Head of caudate nucleus (tissue), 42 donors: ENCODE data around the gene EPGN.

ENCODE experiments used
- DNase-seq, 42 donors: peaks; one replicate each; pipeline versions ENCODE4 v3.0.0 to v3.0.0-alpha.2; 2020 to 2021; ENCODE audit warnings: mixed read lengths in 7 of 42
- intact Hi-C: fragments of 100-400 bp; cut with DNase I; formaldehyde crosslinking; loops from one replicate; pipeline ENCODE4 v1.15.0; 2022

Gene EPGN

DNA sequence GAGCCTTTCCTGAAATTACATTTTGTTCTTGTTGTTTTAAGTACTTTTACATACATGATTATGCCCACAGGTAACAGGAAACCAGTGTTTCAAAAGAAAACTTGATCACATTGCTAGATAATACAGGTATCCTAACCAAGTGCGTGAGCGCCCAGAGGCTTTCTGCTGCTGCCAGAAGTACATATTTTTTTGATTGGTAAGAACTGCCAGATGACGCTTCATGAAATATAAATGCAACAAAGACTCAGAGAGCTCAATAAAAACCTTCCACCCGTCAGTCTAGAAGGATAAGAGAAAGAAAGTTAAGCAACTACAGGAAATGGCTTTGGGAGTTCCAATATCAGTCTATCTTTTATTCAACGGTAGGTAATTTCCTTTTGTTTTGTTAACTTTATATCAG lies at the start of gene EPGN:
Gene EPGN, plus strand, starts transcription at position 256 of the 400 bp plus-strand sequence. Its CDS starts 64 bp downstream, at position 320.
- no peak for DNase-seq
- intact Hi-C loops: no loop called here

DNA sequence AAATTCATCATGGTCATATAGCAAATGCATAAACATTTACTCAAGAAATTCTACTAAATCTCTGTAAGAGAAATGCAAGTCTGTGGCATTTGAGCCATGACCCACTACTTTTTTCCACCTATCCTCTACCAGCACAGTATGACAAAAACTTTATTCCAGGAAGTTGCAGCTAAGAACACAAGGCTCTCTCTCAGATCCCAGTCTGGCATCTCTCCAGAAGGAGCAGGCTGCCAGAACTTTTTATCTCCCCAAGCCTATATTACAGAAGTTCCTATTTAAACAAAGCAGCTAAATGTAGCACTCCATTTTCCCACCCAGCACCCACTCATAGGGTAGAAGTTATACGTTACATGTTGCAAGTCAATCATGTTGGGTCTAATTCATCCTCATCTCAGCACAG lies 49.3 kb upstream of the EPGN start:
- intact Hi-C loops: no loop called here
- peak in 1 of 42 donors; percentile 3 for DNase-seq

GRCh38 chr4:74260036-74260435 lies 48.2 kb upstream of the EPGN start:
- intact Hi-C loops: no loop called here
- no peak for DNase-seq

DNA sequence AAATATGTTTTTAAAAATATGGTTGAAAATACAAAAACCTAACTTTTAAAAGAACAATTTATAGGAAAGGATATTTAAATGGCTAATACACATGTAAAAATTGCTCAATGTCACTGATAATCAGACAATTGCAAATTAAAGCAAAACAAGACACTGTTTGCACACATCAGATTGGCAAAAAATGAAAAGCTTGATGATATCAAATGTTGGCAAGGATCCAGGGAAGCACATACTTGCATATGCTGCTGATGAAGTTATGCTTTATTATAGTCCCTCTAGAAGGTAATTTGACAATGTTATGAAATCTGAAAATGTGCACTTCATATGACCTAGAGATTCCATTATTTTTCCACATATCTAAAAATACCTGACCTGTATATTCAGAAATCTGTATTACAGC lies 45.7 kb upstream of the EPGN start:
- intact Hi-C loops: no loop called here
- DNase-seq: no peak

GRCh38 chr4:74263551-74263950 lies 44.7 kb upstream of the EPGN start:
- DNase-seq: no peak
- intact Hi-C loops: no loop called here

GRCh38 chr4:74266081-74266480 lies 42.2 kb upstream of the EPGN start:
- intact Hi-C loops: no loop called here
- no peak for DNase-seq

GRCh38 chr4:74267998-74268606 lies 40.2 kb upstream of the EPGN start:
- no peak for DNase-seq
- intact Hi-C loops: no loop called here

GRCh38 chr4:74268643-74269042 lies 39.6 kb upstream of the EPGN start:
- no peak for DNase-seq
- intact Hi-C loops: no loop called here

GRCh38 chr4:74278490-74278889 lies 29.8 kb upstream of the EPGN start:
- DNase-seq: no peak
- intact Hi-C loops: no loop called here

DNA sequence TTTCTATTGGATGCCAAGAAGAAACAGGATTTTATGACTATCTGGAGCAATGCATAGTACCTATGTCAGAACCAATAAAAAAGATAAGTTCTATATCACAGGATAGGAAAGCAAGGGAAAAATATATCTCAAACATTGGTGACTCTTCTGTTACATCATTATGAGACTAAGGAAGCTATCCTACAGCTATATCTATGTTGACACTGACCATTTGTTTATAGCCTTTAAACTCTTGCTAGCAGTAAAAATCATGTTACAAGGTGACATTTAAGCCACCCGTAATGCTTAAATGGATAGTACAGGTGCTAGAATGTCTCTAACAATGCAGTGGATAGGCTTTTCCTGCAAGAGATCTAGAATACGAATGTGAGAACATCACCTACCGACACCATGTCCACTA lies 28.6 kb upstream of the EPGN start:
- no peak for DNase-seq
- intact Hi-C loops: no loop called here

DNA sequence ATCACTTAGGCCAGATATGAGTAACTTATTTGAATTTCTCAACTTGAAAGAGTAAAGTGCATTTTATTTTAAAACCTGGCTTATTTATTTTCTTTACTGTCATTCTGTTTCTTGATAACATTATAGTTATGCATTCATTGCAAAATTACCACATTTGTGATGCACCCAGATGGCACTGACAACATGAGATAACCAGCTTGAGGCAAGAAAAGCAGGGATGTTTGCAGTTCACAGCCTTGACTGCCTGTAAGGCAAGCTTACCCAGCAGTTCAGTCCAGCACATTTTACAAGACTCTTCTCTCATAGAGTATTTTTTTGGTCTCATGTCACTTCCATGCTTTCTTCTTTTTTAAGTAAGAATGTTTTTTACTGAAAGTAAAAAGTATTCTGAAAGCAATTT lies 25.3 kb upstream of the EPGN start:
- intact Hi-C loops: no loop called here
- DNase-seq: no peak

DNA sequence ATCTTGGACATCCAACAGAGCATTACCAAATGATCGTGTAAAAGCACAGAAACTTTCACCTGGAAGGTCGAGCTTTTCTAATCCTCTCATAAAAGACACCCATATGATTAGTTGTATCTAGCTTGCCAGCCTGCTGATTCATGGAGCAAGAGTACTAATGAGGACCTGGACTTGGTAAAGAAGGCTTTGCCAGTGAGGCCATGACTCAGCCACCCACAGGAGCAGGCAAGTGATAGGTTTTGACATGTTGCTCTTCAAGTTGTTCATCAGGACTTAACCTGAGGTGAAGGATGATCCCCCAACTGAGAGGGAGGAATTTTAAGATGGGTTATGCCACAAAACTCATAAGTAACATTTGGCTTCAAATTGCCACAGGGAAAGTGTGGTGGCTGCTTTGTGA lies 24.7 kb upstream of the EPGN start:
- intact Hi-C loops: no loop called here
- DNase-seq: peak in 12 of 42 donors; percentile 5 to 58 (median 14)

DNA sequence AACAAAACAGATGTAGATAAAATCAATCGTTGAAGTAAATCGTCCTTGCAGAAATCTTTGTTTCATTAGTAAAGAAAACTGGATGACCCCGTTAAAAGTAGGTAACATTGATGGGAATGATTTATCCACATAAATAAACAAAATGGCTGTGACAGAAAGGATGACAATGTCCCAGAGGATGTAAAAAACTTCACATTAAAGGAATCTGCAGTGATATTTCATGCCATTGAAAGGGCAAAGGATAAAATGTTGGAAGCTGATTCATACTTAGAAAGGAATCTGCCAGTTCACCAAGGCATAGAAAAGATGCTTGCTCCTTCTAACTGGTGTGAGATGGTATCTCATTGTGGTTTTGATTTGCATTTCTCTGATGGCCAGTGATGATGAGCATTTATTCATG lies 24.2 kb upstream of the EPGN start:
- DNase-seq: no peak
- intact Hi-C loops: no loop called here

GRCh38 chr4:74287164-74287563 lies 21.1 kb upstream of the EPGN start:
- intact Hi-C loops: no loop called here

GRCh38 chr4:74287791-74288190 lies 20.5 kb upstream of the EPGN start:
- intact Hi-C loops: no loop called here

More at GRCh38 chr4:74287164-74287563, 21.1 kb upstream of the EPGN start:
- no peak for DNase-seq

GRCh38 chr4:74291471-74291870 lies 16.8 kb upstream of the EPGN start:
- intact Hi-C loops: no loop called here
- no peak for DNase-seq

More at GRCh38 chr4:74287791-74288190, 20.5 kb upstream of the EPGN start:
- no peak for DNase-seq

GRCh38 chr4:74292111-74292870 lies 16.0 kb upstream of the EPGN start:
- intact Hi-C loops: no loop called here
- no peak for DNase-seq

- intact Hi-C loops: no loop called here
- no peak for DNase-seq
Observed at GRCh38 chr4:74293558-74293957, 14.7 kb upstream of the EPGN start.

GRCh38 chr4:74294681-74295080 lies 13.6 kb upstream of the EPGN start:
- intact Hi-C loops: no loop called here

DNA sequence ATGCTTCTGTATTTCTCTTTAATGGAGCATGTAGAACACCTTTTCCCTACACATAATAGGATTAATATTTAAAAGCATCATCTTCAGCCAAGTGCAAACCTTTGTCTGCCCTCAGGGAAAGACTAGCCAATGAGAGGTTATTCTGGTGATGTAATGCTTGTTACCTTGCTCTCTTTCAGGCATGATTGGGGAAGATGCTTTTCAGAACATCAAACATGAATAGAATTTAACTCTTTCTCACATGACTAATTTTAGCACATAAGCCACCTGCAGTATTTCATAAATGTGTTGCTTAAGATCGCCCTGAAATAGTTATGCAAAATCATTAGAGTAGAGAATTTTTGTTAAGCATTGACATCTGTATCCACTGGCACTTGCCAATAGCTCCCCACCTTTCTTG lies 10.7 kb upstream of the EPGN start:
- DNase-seq: no peak
- intact Hi-C loops: no loop called here

More at GRCh38 chr4:74294681-74295080, 13.6 kb upstream of the EPGN start:
- no peak for DNase-seq

DNA sequence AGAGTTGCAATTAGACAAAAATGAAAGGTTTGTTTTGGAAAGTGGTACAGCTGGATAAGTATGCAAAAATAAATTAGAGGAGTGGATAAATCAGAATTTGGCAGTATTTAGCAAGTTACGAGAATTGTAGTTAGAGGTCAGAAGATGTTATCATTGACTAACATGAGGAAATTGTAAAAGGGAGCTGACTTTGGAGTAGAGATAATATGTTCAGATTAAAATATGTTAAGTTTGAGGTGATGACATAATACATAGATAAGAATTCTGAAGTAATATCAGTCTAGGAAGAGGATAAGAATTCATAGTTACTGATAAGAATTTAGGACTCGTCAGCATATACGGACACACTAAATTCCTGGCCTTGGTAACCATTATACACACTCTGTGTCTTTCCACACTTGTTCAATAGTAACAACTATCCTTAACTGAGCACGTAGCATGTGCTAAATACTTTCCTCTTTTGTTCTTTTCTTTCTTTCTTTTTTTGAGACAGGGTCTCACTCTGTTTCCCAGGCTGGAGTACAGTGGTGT lies 4.1 kb upstream of the EPGN start:
- intact Hi-C loops: no loop called here
- DNase-seq: no peak
